ENCODE data around the gene SLC27A4. TPM values are rescaled to one million over a fixed set of nuclear protein-coding genes. Genes with fewer than 3 reads are reported as not detected.

The SLC27A4 gene
- total RNA-seq, 1 experiment from 2014 or later, result 17.0 TPM

- Histone ChIP-seq H2BK15ac (ENCODE audit: low read depth, low read length) (no peak overlapping the region), H3T11ph (ENCODE audit: low read length) (no peak overlapping the region), H3K9ac (ENCODE audit: extremely low read depth, insufficient read length, low read length) (no peak overlapping the region), H3K23ac (ENCODE audit: insufficient read length, low read depth, low read length) (no peak overlapping the region), H3K27me3 (ENCODE audit: insufficient read depth, low read length) (peaks cover 49% of the 10 kb centered on the region), H3K4ac (ENCODE audit: low read depth, low read length) (no peak overlapping the region), H3K9me3 (ENCODE audit: control insufficient read depth, low read depth, low read length) (no peaks in the 10 kb centered on the region), H2BK5ac (ENCODE audit: insufficient read length, low read length) (no peak overlapping the region), H2AFZ (ENCODE audit: low read length) (no peak overlapping the region), H3K23me2 (ENCODE audit: insufficient read length, low read depth, low read length, poor library complexity, severe bottlenecking) (peaks cover 6% of the 10 kb centered on the region), H2AK5ac (ENCODE audit: insufficient read length, low read length) (no peak overlapping the region), H3K4me2 (ENCODE audit: insufficient read depth, insufficient read length, low read length) (no peak overlapping the region), H3K18ac (ENCODE audit: insufficient read length, low read depth, low read length) (no peak overlapping the region), H3K4me1 (ENCODE audit: insufficient read depth, low read length) (peaks cover 15% of the 10 kb centered on the region; the same call in 1 of the 2 replicates), H4K5ac (ENCODE audit: insufficient read length, low read depth, low read length) (no peak overlapping the region), H3K79me2 (ENCODE audit: insufficient read depth, low read length) (no peaks in the 10 kb centered on the region), H4K91ac (ENCODE audit: insufficient read length, low read depth, low read length) (no peak overlapping the region), H3K79me1 (ENCODE audit: insufficient read depth, low read depth, low read length, poor library complexity, severe bottlenecking) (no peaks in the 10 kb centered on the region), H4K20me1 (ENCODE audit: control insufficient read depth, insufficient read depth, insufficient read length) (no peaks in the 10 kb centered on the region), H3K14ac (ENCODE audit: insufficient read depth, low read length) (no peak overlapping the region), H2BK20ac (ENCODE audit: low read depth, low read length, poor library complexity, severe bottlenecking) (no peak overlapping the region), H2BK120ac (ENCODE audit: low read depth, low read length, poor library complexity, severe bottlenecking) (no peak overlapping the region), H2BK12ac (ENCODE audit: insufficient read length, low read depth, low read length) (no peak overlapping the region), H4K8ac (replicated peaks; ENCODE audit: insufficient read length, low read depth, low read length) (no peak overlapping the region), H3K27ac (ENCODE audit: insufficient read length, low read depth, low read length) (no peak overlapping the region), H3K56ac (ENCODE audit: insufficient read length, low read depth, low read length) (no peak overlapping the region)
- peaks cover 97% of the 10 kb centered on the region for H3K27me3 Mint-ChIP-seq (ENCODE audit: low read depth)
- no peak overlapping the region for H3K4me3 Mint-ChIP-seq
- H3K27ac Mint-ChIP-seq, result no peak overlapping the region
- no CpG with 5 or more reads among the region's 10 CpGs for WGBS (ENCODE audit: extremely low coverage, insufficient read length, low lambda C conversion rate)
- H3K9me3 Mint-ChIP-seq, result peaks cover 0 to 3% of the 10 kb centered on the region in 2 experiments; a peak in 1 of 5 replicates
- DNase-seq, result no peak
- H3K4me1 Mint-ChIP-seq, result peaks cover 31 to 62% of the 10 kb centered on the region in 2 experiments
- TF ChIP-seq, protein P1, sequence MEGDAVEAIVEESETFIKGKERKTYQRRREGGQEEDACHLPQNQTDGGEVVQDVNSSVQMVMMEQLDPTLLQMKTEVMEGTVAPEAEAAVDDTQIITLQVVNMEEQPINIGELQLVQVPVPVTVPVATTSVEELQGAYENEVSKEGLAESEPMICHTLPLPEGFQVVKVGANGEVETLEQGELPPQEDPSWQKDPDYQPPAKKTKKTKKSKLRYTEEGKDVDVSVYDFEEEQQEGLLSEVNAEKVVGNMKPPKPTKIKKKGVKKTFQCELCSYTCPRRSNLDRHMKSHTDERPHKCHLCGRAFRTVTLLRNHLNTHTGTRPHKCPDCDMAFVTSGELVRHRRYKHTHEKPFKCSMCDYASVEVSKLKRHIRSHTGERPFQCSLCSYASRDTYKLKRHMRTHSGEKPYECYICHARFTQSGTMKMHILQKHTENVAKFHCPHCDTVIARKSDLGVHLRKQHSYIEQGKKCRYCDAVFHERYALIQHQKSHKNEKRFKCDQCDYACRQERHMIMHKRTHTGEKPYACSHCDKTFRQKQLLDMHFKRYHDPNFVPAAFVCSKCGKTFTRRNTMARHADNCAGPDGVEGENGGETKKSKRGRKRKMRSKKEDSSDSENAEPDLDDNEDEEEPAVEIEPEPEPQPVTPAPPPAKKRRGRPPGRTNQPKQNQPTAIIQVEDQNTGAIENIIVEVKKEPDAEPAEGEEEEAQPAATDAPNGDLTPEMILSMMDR (conservative IDR thresholded peaks at IDR 0.05), result no peak
- H3K36me3 Mint-ChIP-seq (ENCODE audit: insufficient read depth in 1 of 3, low read depth in 3 of 3), result peaks cover 16 to 42% (median 25%) of the 10 kb centered on the region in 3 experiments
These were observed 47.8 kb downstream of the SLC27A4 start for GRCh38 chr9:128388150-128388549.

All from H9 (cell line).